Fibroblast of mammary gland (primary cell): ENCODE results near the gene ARID1B.

Experiments
- DNase-seq: peaks from one replicate; pipeline ENCODE4 v3.0.0-alpha.2; 2010; ENCODE audit warnings: low read depth
- H3K4me3 ChIP-seq: 2 replicates; pipeline ENCODE4 v1.5.1; 2011; ENCODE audit warnings: low read depth, mild to moderate bottlenecking, low read length, moderate library complexity; ENCODE audit not compliant: control insufficient read depth
- CTCF ChIP-seq: conservative IDR thresholded peaks from 2 replicates; pipeline ENCODE4 v1.5.1; 2011; ENCODE audit warnings: low read depth, low read length, inconsistent platforms; ENCODE audit not compliant: control insufficient read depth, insufficient read depth

ARID1B gene

GRCh38 chr6:157151989-157152388 is 374.8 kb downstream of the ARID1B start:
- no peak for TF ChIP-seq CTCF
- DNase-seq, result peak; percentile 87
- no peak overlapping the region for H3K4me3 ChIP-seq

DNA sequence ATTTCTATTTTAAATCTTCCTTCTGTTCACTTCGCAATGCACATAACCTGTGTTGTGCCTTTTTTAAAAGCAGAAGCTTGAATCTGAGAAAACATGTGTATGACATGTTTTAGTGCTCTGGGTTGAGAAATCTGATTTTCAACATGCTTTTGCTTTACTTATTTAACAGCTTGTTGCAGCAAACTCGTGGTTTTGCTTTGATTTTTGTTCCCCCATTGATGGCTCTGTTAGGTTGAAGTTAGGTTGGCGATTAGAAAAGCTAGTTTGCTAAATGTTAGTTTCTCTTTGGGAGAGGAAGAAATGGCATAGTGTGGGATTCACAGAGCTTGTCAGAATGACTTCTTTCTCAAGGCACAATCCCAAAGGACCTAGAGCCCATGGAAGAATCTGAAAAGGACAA is 375.4 kb downstream of the ARID1B start:
- DNase-seq, result no peak
- no peak overlapping the region for H3K4me3 ChIP-seq
- no peak for TF ChIP-seq CTCF

- no peak for DNase-seq
- TF ChIP-seq CTCF, result no peak
- no peak overlapping the region for H3K4me3 ChIP-seq
Measured at GRCh38 chr6:157155804-157156203, 378.6 kb downstream of the ARID1B start.

DNA sequence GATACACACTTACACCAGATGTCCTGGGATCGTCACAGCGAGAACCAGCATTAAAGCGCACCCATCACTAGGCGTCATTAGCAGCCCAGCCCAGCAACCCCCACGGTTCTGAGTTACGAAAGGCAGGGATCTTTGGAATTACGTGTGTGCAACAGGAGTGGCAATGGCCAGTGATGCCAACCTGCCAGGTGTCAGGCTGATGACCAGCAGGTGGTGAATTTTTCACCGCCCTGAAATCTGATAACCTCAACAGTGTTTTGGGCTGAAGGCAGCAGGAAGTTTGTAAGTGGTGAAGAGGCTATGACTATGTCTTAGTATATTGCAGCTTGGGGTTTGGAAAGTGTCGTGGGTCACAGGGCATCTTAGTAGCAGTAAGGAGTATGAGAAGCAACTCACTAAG is 380.1 kb downstream of the ARID1B start:
- no peak for DNase-seq
- H3K4me3 ChIP-seq, result no peak overlapping the region
- TF ChIP-seq CTCF, result no peak

GRCh38 chr6:157158456-157158855 is 381.3 kb downstream of the ARID1B start:
- no peak for TF ChIP-seq CTCF
- H3K4me3 ChIP-seq, result no peak overlapping the region
- no peak for DNase-seq

GRCh38 chr6:157158897-157159296 is 381.7 kb downstream of the ARID1B start:
- DNase-seq, result no peak
- no peak overlapping the region for H3K4me3 ChIP-seq
- peak; percentile 3 for TF ChIP-seq CTCF

DNA sequence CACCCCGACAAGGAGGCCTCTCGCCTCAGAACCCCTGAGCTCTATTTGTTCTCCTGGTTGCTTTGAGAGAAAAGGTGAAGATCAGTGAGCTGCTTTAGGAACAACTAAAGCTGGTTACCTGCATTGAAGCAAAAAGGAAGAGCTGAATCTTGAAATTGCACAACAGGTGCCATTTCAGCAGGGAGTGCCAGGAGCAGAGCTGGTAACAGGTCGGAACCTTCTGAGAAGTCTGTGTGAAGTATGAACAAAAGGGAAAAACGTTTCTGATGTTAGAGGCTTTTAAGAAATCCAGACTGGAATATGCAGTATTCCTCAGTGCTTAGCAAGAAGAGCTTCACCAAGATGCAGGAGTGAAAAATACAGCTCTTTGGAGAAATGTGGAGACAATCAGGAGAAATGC is 382.2 kb downstream of the ARID1B start:
- TF ChIP-seq CTCF, result no peak
- no peak for DNase-seq
- H3K4me3 ChIP-seq, result no peak overlapping the region
